K562 (cell line): ENCODE data around the gene HS3ST2.

Experiments used
- EGR1 ChIP-seq: fragments of 450-650 bp; conservative IDR thresholded peaks from 2 replicates; pipeline ENCODE4 v1.6.1; 2017; ENCODE audit warnings: mild to moderate bottlenecking
- ELF1 ChIP-seq: fragments of 200-800 bp; sonication (Bioruptor generic); IDR thresholded peaks from 2 replicates; pipeline ENCODE4 v1.6.1; 2016; ENCODE audit warnings: missing genetic modification characterization, missing compliant biosample characterization
- ETV6 ChIP-seq, 3 experiments: fragments of 150-350 bp in 1 of 3; sonication (generic) in 1 of 3; formaldehyde crosslinking in 1 of 3; IDR thresholded peaks; 2 replicates each; pipeline versions ENCODE4 v1.6.1 to v1.8.0; 2014 to 2022; ENCODE audit warnings: borderline replicate concordance in 2 of 3, low read depth in 2 of 3, antibody characterized with exemption in 1 of 3, low read length in 1 of 3, mild to moderate bottlenecking in 1 of 3, missing genetic modification reagents in 1 of 3
- MAX ChIP-seq: sonication (generic); formaldehyde crosslinking; IDR thresholded peaks from 2 replicates; pipeline ENCODE4 v1.9.0; 2022; ENCODE audit warnings: mild to moderate bottlenecking, missing genetic modification reagents
- PHF8 ChIP-seq: fragments of 200-600 bp; sonication (generic); IDR thresholded peaks from 2 replicates; pipeline ENCODE4 v1.6.1; 2012; ENCODE audit warnings: mixed run types, mild to moderate bottlenecking, inconsistent platforms, low read length, moderate library complexity, borderline replicate concordance
- POLR2AphosphoS2 ChIP-seq: IDR thresholded peaks from 2 replicates; pipeline ENCODE4 v1.6.1; 2012; ENCODE audit warnings: low read length, improper control_type of control experiment
- SAFB2 ChIP-seq: fragments of 200-400 bp; formaldehyde crosslinking; IDR thresholded peaks from 2 replicates; pipeline ENCODE4 v1.6.1; 2018; ENCODE audit warnings: borderline replicate concordance, low read length, low read depth, moderate library complexity; ENCODE audit not compliant: severe bottlenecking
- TBL1XR1 ChIP-seq, 2 experiments: IDR thresholded peaks; 2 replicates each; pipeline ENCODE4 v1.6.1; 2012; ENCODE audit warnings: improper control_type of control experiment in 2 of 2, low read length in 2 of 2, mild to moderate bottlenecking in 1 of 2
- ZSCAN29 ChIP-seq: fragments of 450-650 bp; IDR thresholded peaks from 2 replicates; pipeline ENCODE4 v1.6.1; 2017

GRCh38 chr16:22765479-22765878 is 48.5 kb upstream of the HS3ST2 start:
- TF ChIP-seq ZSCAN29 (no peak), ETV6 (IDR thresholded peaks at IDR 0.05; ENCODE audit: borderline replicate concordance in 1 of 2, low read depth in 2 of 2, low read length in 1 of 2) (no peak), ETV6 (CRISPR knock-in tag; IDR thresholded peaks at IDR 0.05; ENCODE audit: borderline replicate concordance) (no peak), SAFB2 (no peak), TBL1XR1 (IDR thresholded peaks at IDR 0.05; ENCODE audit: low read length in 2 of 2) (no peak), PHF8 (no peak), EGR1 (no peak), POLR2AphosphoS2 (no peak), ELF1 (tag) (no peak), MAX (CRISPR knock-in tag) (no peak)
